ENCODE results near the gene PPL.

The PPL gene

GRCh38 chr16:4918781-4919251, 18.1 kb downstream of the PPL start:
- no peak overlapping the region for H3K27ac ChIP-seq
- TF ChIP-seq, protein P1, sequence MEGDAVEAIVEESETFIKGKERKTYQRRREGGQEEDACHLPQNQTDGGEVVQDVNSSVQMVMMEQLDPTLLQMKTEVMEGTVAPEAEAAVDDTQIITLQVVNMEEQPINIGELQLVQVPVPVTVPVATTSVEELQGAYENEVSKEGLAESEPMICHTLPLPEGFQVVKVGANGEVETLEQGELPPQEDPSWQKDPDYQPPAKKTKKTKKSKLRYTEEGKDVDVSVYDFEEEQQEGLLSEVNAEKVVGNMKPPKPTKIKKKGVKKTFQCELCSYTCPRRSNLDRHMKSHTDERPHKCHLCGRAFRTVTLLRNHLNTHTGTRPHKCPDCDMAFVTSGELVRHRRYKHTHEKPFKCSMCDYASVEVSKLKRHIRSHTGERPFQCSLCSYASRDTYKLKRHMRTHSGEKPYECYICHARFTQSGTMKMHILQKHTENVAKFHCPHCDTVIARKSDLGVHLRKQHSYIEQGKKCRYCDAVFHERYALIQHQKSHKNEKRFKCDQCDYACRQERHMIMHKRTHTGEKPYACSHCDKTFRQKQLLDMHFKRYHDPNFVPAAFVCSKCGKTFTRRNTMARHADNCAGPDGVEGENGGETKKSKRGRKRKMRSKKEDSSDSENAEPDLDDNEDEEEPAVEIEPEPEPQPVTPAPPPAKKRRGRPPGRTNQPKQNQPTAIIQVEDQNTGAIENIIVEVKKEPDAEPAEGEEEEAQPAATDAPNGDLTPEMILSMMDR (conservative IDR thresholded peaks at IDR 0.05): no peak

- TF ChIP-seq, protein P1 (conservative IDR thresholded peaks at IDR 0.05): no peak
- H3K27ac ChIP-seq: no peak overlapping the region
Observed at GRCh38 chr16:4917117-4917516, 19.8 kb downstream of the PPL start.

DNA sequence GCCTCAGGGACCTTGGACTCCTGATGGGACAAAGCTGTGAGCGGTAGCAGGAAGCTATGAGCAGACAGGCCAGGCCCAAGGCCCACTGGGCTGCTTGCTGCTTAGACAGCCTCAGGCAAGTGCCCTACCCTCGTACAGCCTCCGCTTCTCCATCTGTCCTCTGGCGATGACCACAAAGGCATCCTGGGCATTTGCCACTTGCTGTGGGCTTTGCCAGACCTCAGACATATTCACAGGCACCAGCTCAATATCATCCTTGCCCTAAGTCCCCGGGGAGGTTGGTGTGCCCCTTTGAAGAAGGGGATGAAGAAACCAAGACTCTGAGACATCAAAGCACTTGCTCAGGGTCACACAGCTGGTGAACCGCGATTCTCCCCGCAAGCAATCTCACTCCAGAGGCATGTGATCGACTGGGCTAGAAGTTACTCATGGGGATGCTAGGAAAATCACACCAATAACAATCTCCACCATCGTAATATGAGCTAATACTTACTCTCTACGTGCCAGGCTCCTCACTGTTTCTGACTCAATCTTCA, 21.7 kb downstream of the PPL start:
- H3K27ac ChIP-seq: no peak overlapping the region
- TF ChIP-seq, protein P1 (conservative IDR thresholded peaks at IDR 0.05): no peak

- TF ChIP-seq, protein P1 (conservative IDR thresholded peaks at IDR 0.05): no peak
- H3K27ac ChIP-seq: no peak overlapping the region
Observed at GRCh38 chr16:4914528-4915225, 22.3 kb downstream of the PPL start.

- TF ChIP-seq, protein P1 (conservative IDR thresholded peaks at IDR 0.05): no peak
- no peak overlapping the region for H3K27ac ChIP-seq
Observed at GRCh38 chr16:4913774-4914525, 23.0 kb downstream of the PPL start.

DNA sequence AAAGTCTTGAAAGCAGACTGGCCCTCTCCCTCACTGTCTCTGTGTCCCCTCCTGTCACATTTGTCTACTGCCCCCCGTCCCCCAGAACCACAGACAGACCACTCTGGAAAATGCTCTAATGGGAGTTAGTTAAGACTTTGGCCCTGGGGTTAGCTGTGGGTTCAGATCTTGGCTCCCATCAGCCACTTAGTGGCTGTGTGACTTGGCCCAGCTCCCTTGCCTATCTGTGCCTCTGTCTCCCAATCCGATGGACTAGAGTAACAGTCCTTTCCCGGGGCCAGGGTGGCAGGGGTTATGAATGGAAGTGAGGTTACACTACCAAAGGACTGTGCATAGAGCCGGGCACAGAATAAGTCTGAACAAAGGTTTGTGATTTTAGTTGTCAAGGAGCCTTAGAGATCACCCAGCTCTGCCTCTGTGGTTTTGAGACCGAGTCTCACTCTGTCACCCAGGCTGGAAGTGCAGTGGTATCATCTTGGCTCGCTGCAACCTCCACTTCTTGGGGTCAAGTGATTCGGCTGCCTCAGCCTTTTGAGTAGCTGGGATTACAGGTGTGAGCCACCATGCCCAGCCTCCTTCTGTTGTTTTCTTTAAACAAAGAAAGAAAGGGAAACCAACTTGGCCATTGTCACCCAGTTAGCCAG, 23.7 kb downstream of the PPL start:
- no peak overlapping the region for H3K27ac ChIP-seq
- TF ChIP-seq, protein P1 (conservative IDR thresholded peaks at IDR 0.05): no peak

DNA sequence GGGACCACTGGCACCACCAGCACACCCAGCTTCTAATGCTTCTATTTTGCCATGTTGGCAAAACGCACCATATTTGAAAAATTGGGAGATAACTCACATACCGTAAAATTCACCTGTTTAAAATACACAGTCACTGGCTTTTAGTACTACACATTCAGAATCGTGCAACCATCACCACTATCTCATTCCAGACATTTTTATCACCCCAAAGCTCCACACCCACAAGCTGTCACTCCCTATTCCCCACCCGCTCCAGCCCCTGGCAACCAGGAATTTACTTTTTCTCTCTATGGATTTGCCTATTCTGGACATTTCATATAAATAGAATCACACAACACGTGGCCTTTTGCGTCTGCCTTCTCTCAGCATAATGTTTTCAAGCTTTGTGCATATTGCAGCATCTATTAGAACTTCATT, 25.0 kb downstream of the PPL start:
- H3K27ac ChIP-seq: no peak overlapping the region
- TF ChIP-seq, protein P1 (conservative IDR thresholded peaks at IDR 0.05): no peak

All from VCaP (cell line).